LNCAP (cell line): ENCODE measurements around the gene GP1BB.

Source experiments
- TF ChIP-seq, protein P1 (sequence below): fragments of 450-650 bp; IDR thresholded peaks from 2 replicates; pipeline ENCODE4 v1.5.1; 2017; ENCODE audit warnings: mild to moderate bottlenecking

The GP1BB gene

DNA sequence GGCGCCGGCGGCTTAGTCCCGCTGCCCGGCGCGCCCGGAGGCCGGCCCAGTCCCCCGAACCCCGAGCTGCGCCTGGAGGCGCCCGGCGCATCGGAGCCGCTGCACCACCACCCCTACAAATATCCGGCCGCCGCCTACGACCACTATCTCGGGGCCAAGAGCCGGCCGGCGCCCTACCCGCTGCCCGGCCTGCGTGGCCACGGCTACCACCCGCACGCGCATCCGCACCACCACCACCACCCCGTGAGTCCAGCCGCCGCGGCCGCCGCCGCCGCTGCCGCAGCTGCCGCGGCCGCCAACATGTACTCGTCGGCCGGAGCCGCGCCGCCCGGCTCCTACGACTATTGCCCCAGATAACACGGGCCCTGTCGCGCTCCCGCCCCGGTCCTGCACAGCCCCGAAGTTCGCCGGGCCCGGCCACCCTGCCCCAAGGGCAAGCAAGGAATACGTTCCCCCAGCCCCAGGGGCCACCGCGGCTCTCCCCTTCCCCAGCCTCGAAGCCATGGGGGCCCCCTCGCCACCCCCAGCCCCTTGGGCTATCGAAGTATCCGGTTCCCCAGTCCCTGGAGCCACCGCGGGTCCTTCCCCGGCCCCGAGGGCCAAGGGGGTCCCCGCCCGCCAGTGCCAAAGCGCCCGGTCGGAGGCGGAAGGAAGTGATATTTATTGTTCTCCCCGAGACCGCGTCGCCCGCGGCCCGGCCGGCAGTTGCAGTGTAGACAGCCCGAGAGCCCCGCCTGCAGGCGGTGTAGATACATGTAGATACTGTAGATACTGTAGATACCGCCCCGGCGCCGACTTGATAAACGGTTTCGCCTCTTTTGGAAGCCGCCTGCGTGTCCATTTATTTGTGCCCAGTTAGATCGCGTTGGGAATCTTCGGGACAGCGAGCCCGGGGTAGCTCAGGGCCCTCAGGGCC is 43.4 kb downstream of the GP1BB start:
- TF ChIP-seq, protein P1, sequence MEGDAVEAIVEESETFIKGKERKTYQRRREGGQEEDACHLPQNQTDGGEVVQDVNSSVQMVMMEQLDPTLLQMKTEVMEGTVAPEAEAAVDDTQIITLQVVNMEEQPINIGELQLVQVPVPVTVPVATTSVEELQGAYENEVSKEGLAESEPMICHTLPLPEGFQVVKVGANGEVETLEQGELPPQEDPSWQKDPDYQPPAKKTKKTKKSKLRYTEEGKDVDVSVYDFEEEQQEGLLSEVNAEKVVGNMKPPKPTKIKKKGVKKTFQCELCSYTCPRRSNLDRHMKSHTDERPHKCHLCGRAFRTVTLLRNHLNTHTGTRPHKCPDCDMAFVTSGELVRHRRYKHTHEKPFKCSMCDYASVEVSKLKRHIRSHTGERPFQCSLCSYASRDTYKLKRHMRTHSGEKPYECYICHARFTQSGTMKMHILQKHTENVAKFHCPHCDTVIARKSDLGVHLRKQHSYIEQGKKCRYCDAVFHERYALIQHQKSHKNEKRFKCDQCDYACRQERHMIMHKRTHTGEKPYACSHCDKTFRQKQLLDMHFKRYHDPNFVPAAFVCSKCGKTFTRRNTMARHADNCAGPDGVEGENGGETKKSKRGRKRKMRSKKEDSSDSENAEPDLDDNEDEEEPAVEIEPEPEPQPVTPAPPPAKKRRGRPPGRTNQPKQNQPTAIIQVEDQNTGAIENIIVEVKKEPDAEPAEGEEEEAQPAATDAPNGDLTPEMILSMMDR = no peak

DNA sequence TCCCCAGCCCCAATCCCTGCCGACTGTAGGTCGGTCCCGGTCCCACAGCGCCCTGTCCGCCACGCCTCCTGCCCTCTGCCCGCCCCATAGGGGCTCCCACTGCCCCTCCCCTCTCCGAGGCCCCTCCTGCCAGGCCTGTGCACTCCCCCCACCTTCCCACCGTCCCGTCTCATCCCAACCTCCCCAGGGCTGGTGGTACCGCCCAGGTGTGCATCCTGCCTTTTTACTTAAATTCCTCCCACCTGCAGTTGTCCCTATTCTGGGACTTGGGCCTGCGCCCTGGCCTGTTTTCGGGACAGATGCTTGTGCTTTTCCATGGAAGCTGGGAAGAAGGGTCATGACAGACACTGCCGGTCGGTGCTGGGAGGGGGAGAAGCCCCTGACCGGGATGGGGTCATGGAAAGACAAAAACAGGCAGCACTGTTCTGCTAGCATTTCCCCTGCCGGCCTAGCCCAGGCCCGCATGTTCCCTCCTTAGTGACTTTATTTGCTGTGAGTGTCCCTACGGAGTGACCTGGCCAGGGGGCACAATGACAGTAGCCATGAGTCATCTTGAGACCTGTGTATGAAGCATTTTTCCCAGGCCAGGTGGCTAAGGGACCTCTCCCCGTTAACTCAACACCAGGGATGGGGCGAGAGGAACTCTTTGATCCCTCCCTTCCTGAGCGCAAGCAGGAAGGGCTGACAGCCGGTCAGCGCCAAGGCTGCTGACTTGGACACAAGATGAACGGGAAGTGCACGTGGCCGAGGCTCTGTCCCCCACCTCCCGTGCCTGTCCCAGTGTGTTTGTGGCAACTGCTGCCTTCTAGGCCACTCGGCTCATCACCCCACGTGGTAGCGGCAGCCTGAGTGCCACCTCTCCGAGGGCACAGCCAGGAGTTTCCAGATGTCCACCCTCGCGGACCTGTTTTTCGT is 44.3 kb downstream of the GP1BB start:
- TF ChIP-seq, protein P1 = no peak

DNA sequence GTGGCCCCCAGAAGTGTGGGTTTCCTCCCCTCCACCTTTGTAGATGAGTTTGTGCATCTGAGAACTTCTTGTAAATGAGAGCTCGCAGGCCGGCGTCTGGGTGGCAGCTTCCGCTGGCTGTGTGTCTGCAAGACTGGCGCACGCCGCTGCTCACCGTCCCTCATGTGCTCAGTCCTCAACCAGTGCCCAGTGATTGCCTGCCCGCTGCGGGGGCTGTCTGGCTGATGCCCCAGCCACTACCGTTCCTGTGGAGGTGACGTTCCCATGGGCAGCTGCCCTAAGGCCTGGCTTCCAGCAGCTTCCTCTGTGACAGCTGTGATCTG is 46.0 kb downstream of the GP1BB start:
- TF ChIP-seq, protein P1 = no peak

DNA sequence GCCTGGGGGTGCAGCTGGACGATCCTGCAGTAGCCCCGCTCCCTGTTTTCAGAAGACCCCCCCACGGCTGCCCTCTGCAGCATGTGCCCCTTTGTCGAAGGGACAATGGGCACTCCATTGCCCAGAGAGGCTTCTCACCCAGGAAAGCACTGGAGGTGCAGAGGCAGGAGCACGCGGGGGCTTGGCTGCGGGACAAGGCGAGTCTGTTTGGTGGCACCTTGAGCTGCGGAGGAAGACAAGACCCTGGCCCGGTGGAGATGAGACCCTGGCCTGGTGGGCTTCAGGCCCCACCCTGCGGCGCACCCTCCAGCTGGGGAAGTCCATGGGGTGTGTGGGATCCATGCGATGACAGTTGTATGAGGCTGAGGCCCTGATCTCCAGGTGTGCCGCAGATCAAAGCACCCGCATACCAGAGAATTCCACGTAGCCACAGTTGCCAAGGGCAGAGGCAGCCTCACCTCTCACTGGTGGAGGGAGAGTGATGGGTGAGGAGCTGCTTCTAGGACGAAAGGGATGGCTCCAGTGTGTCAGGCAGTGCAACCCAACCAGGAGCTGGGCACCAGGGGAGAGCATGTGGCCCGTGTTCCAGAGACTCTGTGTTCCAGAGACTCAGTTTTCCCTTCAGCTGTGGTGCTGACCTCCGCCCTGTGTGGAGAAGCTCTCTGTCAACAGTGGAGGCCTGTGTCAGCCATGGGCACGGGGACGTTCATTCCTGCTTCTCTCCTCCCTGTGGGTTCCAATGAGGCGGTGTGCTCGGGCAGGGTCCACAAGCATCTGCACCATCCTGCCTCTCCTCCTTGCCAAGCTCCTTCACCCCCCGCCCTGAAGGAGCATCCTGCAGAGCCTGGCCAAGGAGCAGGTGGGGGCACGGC is 47.2 kb downstream of the GP1BB start:
- TF ChIP-seq, protein P1 = no peak

DNA sequence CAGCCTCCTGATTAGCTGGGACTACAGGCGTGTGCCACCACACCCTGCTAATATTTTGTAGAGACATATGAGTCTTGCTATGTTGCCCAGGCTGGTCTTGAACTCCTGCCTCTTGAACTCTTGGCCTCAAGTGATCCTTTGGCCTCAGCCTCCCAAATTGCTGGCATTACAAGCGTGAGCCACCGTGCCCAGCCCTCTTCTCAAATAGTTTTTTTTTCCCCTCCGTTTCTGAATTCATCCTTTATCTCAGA is 49.0 kb downstream of the GP1BB start:
- TF ChIP-seq, protein P1 = no peak

DNA sequence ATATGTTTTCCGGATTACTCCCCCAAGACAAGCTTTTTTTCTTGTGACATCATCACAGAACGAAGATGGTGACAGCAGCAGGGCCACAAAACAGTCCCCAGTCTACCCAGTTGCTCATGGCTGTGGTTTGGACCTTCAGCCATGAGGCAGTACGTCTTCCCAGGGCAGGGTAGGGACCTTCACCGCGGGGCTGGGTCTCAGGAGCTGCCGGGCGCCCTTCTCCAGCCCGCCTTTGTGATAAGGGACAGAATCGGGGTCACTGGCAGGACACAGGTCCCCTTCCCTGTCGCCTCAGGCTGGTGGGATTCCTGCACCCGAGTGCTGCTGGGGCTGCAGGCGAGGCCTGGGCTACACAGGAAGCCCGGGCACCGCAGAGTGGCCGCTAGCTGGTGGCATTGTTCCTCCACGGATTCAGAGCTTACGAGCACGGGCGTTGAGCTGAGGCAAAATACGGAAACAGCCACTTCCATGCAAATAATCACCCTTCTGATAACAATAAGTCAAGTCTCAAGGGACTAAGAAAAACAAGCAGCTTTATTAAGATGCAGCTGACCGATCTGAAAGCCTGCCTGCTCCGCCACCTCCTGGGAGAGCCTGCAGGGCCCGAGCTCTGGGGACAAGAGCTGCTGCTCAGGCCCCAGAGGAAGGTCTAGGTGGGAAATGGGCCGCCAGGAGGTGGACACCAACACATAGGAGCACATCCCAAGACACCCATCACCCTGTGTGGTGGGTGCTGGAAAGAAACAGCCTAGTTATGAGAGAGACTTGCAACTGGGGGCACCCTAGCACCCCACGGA is 49.5 kb downstream of the GP1BB start:
- TF ChIP-seq, protein P1 = no peak
